SK-N-SH treated with all-trans-retinoic acid at 6 μM for 48 hours (cell line): ENCODE results near the gene SYNE1.

ENCODE experiments used
- ATAC-seq: fragments of 200-7000 bp; cut with Tn5 transposase; 3 replicates; pipeline ENCODE4 v1.9.1; 2020; ENCODE audit warnings: mild to moderate bottlenecking, moderate library complexity
- ARNTL ChIP-seq: fragments of 450-650 bp; formaldehyde crosslinking; IDR thresholded peaks from 2 replicates; pipeline ENCODE4 v1.5.0; 2020; ENCODE audit warnings: low read depth, mild to moderate bottlenecking, moderate library complexity, borderline replicate concordance
- BACH2 ChIP-seq: fragments of 250-450 bp; sonication (Bioruptor Pico); IDR thresholded peaks from 2 replicates; pipeline ENCODE4 v1.9.0; 2021; ENCODE audit warnings: mild to moderate bottlenecking, borderline replicate concordance
- CREB5 ChIP-seq: fragments of 250-450 bp; sonication (Bioruptor Pico); IDR thresholded peaks from 2 replicates; pipeline ENCODE4 v1.5.1; 2020; ENCODE audit warnings: low read depth, mild to moderate bottlenecking, moderate library complexity
- CSDC2 ChIP-seq: fragments of 250-450 bp; sonication (Bioruptor Pico); IDR thresholded peaks from 2 replicates; pipeline ENCODE4 v1.5.0; 2020; ENCODE audit warnings: mild to moderate bottlenecking, moderate library complexity
- CSRNP3 ChIP-seq: fragments of 250-450 bp; sonication (Bioruptor Pico); IDR thresholded peaks from 2 replicates; pipeline ENCODE4 v1.5.1; 2021; ENCODE audit warnings: mild to moderate bottlenecking, moderate library complexity
- GLIS3 ChIP-seq: fragments of 250-450 bp; sonication (Bioruptor Pico); IDR thresholded peaks from 2 replicates; pipeline ENCODE4 v1.5.0; 2020; ENCODE audit warnings: mild to moderate bottlenecking, moderate library complexity
- ISL1 ChIP-seq: fragments of 250-450 bp; sonication (Bioruptor Pico); IDR thresholded peaks from 2 replicates; pipeline ENCODE4 v2.1.2; 2022; ENCODE audit warnings: mild to moderate bottlenecking, moderate library complexity
- OSR1 ChIP-seq: fragments of 250-450 bp; sonication (Bioruptor Pico); IDR thresholded peaks from 2 replicates; pipeline ENCODE4 v1.8.0; 2022; ENCODE audit warnings: moderate library complexity, mild to moderate bottlenecking, inconsistent platforms
- PATZ1 ChIP-seq: fragments of 250-450 bp; sonication (Bioruptor Pico); IDR thresholded peaks from 2 replicates; pipeline ENCODE4 v1.8.0; 2020; ENCODE audit warnings: mild to moderate bottlenecking, moderate library complexity, borderline replicate concordance
- PPARA ChIP-seq: fragments of 250-450 bp; sonication (Bioruptor Pico); IDR thresholded peaks from 2 replicates; pipeline ENCODE4 v1.5.0; 2020; ENCODE audit warnings: mild to moderate bottlenecking, borderline replicate concordance
- RARB ChIP-seq: fragments of 250-450 bp; sonication (Bioruptor Pico); IDR thresholded peaks from 2 replicates; pipeline ENCODE4 v1.8.0; 2021; ENCODE audit warnings: mild to moderate bottlenecking, moderate library complexity
- SNAI2 ChIP-seq: fragments of 250-450 bp; sonication (Bioruptor Pico); IDR thresholded peaks from 2 replicates; pipeline ENCODE4 v1.5.0; 2020; ENCODE audit warnings: mild to moderate bottlenecking, moderate library complexity
- TCF4 ChIP-seq: fragments of 250-450 bp; sonication (Bioruptor Pico); IDR thresholded peaks from 2 replicates; pipeline ENCODE4 v1.8.0; 2021; ENCODE audit warnings: mild to moderate bottlenecking, moderate library complexity, borderline replicate concordance
- TSHZ2 ChIP-seq: fragments of 250-450 bp; sonication (Bioruptor Pico); IDR thresholded peaks from 2 replicates; pipeline ENCODE4 v1.5.0; 2020; ENCODE audit warnings: mild to moderate bottlenecking, moderate library complexity
- ZC3H10 ChIP-seq: fragments of 250-450 bp; sonication (Bioruptor Pico); IDR thresholded peaks from 2 replicates; pipeline ENCODE4 v1.5.1; 2021; ENCODE audit warnings: mild to moderate bottlenecking, moderate library complexity
- ZFP30 ChIP-seq: fragments of 450-650 bp; formaldehyde crosslinking; IDR thresholded peaks from 2 replicates; pipeline ENCODE4 v1.5.0; 2022; ENCODE audit warnings: mild to moderate bottlenecking, moderate library complexity
- ZNF565 ChIP-seq: fragments of 450-650 bp; formaldehyde crosslinking; conservative IDR thresholded peaks from 2 replicates; pipeline ENCODE4 v1.5.0; 2020; ENCODE audit warnings: low read depth, mild to moderate bottlenecking, moderate library complexity
- ZNF70 ChIP-seq: fragments of 450-650 bp; formaldehyde crosslinking; IDR thresholded peaks from 2 replicates; pipeline ENCODE4 v1.5.0; 2020; ENCODE audit warnings: mild to moderate bottlenecking, moderate library complexity
- ZNF8 ChIP-seq: fragments of 450-650 bp; formaldehyde crosslinking; IDR thresholded peaks from 2 replicates; pipeline ENCODE4 v1.5.0; 2020; ENCODE audit warnings: mild to moderate bottlenecking, moderate library complexity

The SYNE1 gene

GRCh38 chr6:152089992-152090391 lies 547.2 kb downstream of the SYNE1 start:
- TF ChIP-seq OSR1 (CRISPR knock-in tag) = no peak
- no peak for TF ChIP-seq TSHZ2 (CRISPR knock-in tag)
- no peak for TF ChIP-seq ZNF565
- no peak for TF ChIP-seq ARNTL
- TF ChIP-seq PATZ1 = no peak
- no peak for TF ChIP-seq GLIS3 (CRISPR knock-in tag)
- no peak for TF ChIP-seq BACH2 (CRISPR knock-in tag)
- TF ChIP-seq RARB (CRISPR knock-in tag) = no peak
- no peak for TF ChIP-seq CREB5
- no peak for TF ChIP-seq ZC3H10 (CRISPR knock-in tag)
- no peak for TF ChIP-seq CSDC2 (CRISPR knock-in tag)
- TF ChIP-seq ZFP30 (CRISPR knock-in tag) = no peak
- no peak for TF ChIP-seq PPARA (CRISPR knock-in tag)
- TF ChIP-seq CSRNP3 = no peak
- no peak for TF ChIP-seq ISL1
- TF ChIP-seq ZNF70 = no peak
- TF ChIP-seq SNAI2 (CRISPR knock-in tag) = no peak
- peak; percentile 74 for ATAC-seq

GRCh38 chr6:152087701-152088100 lies 549.5 kb downstream of the SYNE1 start:
- TF ChIP-seq CSDC2 (CRISPR knock-in tag) (no peak), RARB (CRISPR knock-in tag) (no peak), PPARA (CRISPR knock-in tag) (no peak), CSRNP3 (no peak), CREB5 (no peak), BACH2 (CRISPR knock-in tag) (no peak), GLIS3 (CRISPR knock-in tag) (no peak), ARNTL (no peak), TCF4 (CRISPR knock-in tag) (no peak), ZNF8 (no peak), OSR1 (CRISPR knock-in tag) (no peak), ZC3H10 (CRISPR knock-in tag) (no peak), PATZ1 (no peak)
- no peak for ATAC-seq
